Right cardiac atrium (tissue), 5 donors: ENCODE results near the gene CNPY3. TPM values are rescaled to one million over a fixed set of nuclear protein-coding genes. Genes with fewer than 3 reads are reported as not detected.

Experiments
- ATAC-seq, 2 donors: fragments of 200-7000 bp; cut with Tn5 transposase; one replicate each; pipeline versions ENCODE4 v1.8.0 to v1.9.1; 2020; ENCODE audit warnings: moderate library complexity in 2 of 2, mild to moderate bottlenecking in 1 of 2
- DNase-seq, 3 donors: peaks; one replicate each; pipeline ENCODE4 v3.0.0-alpha.2; 2020
- H3K27ac ChIP-seq: one replicate; pipeline ENCODE4 v1.5.1; 2013; ENCODE audit warnings: mild to moderate bottlenecking, low read length, control low read depth, moderate library complexity
- H3K27me3 ChIP-seq: one replicate; pipeline ENCODE4 v1.6.1; 2013; ENCODE audit not compliant: control insufficient read depth, insufficient read depth
- H3K4me1 ChIP-seq: one replicate; pipeline ENCODE4 v1.6.1; 2013; ENCODE audit warnings: low read length; ENCODE audit not compliant: control insufficient read depth, insufficient read depth
- H3K4me3 ChIP-seq: one replicate; pipeline ENCODE4 v1.5.1; 2013; ENCODE audit warnings: low read length, control low read depth
- H3K9me3 ChIP-seq: one replicate; pipeline ENCODE4 v1.6.1; 2013; ENCODE audit warnings: low read length; ENCODE audit not compliant: control insufficient read depth
- WGBS: extraction: QIAGEN DNeasy Blood & Tissue Kit; methylation state at CpG from one replicate; pipeline ENCODE4 v1.1.7; 2013; 5-methylcytosine and 5-hydroxymethylcytosine counted together
- intact Hi-C, 4 donors: fragments of 100-400 bp; cut with DNase I; formaldehyde crosslinking; loops; one replicate each; pipeline versions ENCODE4 v1.11.0 to v1.14.0; 2022 to 2023
- polyA plus RNA-seq: library from polyadenylated mRNA; stranded (reverse); fragments of 200-250 nt; gene quantifications from one replicate; pipeline ENCODE4 v1.2.3, GENCODE V29; 2013
- total RNA-seq, 4 donors: library from RNA; stranded (reverse); fragmentation: NEBNext Ultra II Directional; extraction: Animal tissue kit (Norgen Biotek cat#: 25700); gene quantifications; one replicate each; pipeline ENCODE4 v1.2.1, GENCODE V29; 2021
- donor health status: healthy with polysubstance abuse.
- donor health status: DM: no; HTN: yes; CAD: no.
- donor health status: DM: no; HTN: no; CAD: no.
- donor health status: DM: no; HTN: yes; CAD: no; lungs with severe emphysema.
- donor health status: DM: yes; HTN: yes; CAD: no.

Gene CNPY3
- total and polyA plus RNA-seq, 5 donors, result 19.2 to 32.4 (median 27.0) TPM

DNA sequence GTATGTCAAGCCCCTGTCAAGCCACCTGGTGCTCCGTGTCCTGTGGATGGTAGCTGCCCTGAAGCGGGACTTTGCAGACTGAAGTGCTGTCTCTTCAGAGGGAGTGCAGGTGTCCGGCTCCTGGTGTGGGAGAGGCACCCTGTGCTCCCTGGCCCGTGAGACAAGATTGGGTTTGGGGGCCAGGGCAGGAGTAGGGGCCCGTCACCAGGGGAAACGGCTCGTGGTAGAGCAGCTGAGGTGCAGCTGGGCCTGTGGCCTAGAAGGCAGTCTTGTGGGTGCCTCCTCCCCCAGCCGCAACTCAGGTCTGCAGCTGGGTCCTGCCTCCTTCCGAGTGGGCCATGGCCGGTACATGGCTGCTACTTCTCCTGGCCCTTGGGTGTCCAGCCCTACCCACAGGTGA, 13.5 kb upstream of the CNPY3 start, which contains the start of gene PTCRA:
TSS of gene PTCRA (plus strand) at position 322 of the 400 bp plus-strand sequence. CDS start at position 339, 17 bp downstream.
- no peak within 1 kb of the TSS for H3K4me3 ChIP-seq
- intact Hi-C loops, result no loop called here
- WGBS, result 81% methylated on average over 10 of the region's 10 CpGs
- no peak within 1 kb of the TSS for H3K27ac ChIP-seq
- H3K4me1 ChIP-seq, result no peaks in the 10 kb centered on the region
- ATAC-seq (peak in 1 of 2 donors; percentile 26), DNase-seq (no peak)
- no peaks in the 10 kb centered on the region for H3K27me3 ChIP-seq
- no peaks in the 10 kb centered on the region for H3K9me3 ChIP-seq

DNA sequence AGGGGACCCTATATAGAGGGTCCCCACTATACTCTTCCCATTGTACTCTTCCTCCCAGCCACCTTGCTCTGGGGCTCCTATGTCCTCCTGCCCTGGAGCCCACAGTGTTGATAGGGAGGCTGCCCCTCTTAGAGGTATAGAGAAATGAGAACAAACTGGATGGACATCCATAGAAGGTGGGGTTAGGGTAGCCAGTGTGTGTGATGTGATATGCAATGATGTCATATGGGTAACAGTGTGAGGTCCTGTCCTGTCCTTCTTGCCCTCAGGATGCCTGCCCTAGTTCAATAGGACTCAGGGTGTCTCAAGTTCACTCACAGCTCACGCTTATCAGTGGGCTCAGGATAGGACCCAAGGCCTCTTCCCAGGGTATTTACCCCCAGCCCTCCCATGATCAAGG, 13.0 kb upstream of the CNPY3 start:
- no peak overlapping the region for H3K27ac ChIP-seq
- 81% methylated on average over 1 of the region's 1 CpG for WGBS
- no peaks in the 10 kb centered on the region for H3K4me1 ChIP-seq
- intact Hi-C loops, result no loop called here
- no peaks in the 10 kb centered on the region for H3K9me3 ChIP-seq
- no peaks in the 10 kb centered on the region for H3K27me3 ChIP-seq
- no peak overlapping the region for H3K4me3 ChIP-seq
- ATAC-seq, result no peak
- DNase-seq, result no peak

DNA sequence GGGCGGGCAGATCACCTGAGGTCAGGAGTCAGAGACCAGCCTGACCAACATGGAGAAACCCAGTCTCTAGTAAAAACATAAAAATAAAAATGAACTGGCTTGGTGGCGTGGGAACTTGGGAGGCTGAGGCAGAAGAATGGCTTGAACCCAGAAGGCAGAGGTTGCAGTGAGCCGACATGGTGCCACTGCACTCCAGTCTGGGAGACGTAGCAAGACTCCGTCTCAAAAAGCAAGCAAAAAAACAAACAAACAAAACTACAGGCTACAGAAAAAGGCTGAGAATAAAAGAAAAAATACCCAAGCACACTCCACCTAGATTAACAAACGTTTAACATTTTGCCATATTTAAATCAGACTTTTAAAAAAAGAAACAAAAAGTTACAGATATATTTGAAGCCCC, 7.5 kb upstream of the CNPY3 start:
- H3K4me1 ChIP-seq, result no peaks in the 10 kb centered on the region
- no peak for DNase-seq
- intact Hi-C loops, result no loop called here
- H3K9me3 ChIP-seq, result no peaks in the 10 kb centered on the region
- no peak overlapping the region for H3K4me3 ChIP-seq
- no peak overlapping the region for H3K27ac ChIP-seq
- no peaks in the 10 kb centered on the region for H3K27me3 ChIP-seq
- WGBS, result 76% methylated on average over 6 of the region's 6 CpGs
- ATAC-seq, result no peak

DNA sequence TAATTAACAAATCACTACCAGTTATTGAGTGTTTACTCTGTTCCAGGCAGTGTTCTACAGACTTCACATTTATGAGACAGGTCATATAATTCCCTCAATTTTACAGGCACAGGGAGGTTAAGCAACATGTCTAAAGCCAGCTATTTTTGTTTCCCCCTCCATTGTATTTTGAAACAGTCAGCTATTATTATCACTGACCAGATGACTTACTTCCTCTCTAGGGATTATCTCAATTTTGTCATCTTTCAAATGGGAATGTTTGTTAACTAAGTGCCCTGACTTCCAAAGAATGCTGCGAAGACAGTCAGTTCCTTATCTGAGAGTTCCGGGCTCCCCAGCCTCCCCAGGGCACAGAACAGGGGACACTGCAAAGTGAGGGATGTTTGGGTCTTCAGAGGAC, 5.6 kb upstream of the CNPY3 start:
- H3K9me3 ChIP-seq, result no peaks in the 10 kb centered on the region
- no peak for ATAC-seq
- no peaks in the 10 kb centered on the region for H3K4me1 ChIP-seq
- intact Hi-C loops, result no loop called here
- no peak for DNase-seq
- no peak overlapping the region for H3K4me3 ChIP-seq
- H3K27me3 ChIP-seq, result no peaks in the 10 kb centered on the region
- 35% methylated on average over 2 of the region's 2 CpGs for WGBS
- H3K27ac ChIP-seq, result no peak overlapping the region

DNA sequence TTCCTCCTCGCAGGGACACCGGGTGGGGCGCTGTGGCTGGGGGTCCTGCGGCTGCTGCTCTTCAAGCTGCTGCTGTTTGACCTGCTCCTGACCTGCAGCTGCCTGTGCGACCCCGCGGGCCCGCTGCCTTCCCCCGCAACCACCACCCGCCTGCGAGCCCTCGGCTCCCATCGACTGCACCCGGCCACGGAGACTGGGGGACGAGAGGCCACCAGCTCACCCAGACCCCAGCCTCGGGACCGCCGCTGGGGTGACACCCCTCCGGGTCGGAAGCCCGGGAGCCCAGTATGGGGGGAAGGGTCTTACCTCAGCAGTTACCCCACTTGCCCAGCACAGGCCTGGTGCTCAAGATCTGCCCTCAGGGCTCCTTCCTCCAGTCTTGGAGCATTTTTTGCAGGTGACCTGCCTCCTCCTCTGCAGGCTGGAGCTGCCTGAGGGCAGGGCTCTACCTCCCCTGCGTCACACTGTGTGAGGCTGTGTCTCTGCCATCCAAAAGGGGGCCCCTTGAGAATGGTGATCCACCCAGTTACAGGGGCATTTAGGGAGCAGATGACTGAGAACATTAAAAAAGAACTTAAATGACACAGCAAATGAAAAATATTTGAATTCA, 3.9 kb upstream of the CNPY3 start:
- Histone ChIP-seq H3K27ac (no peak overlapping the region), H3K4me1 (no peaks in the 10 kb centered on the region), H3K27me3 (no peaks in the 10 kb centered on the region), H3K4me3 (no peak overlapping the region), H3K9me3 (no peaks in the 10 kb centered on the region)
- DNase-seq (peak in 1 of 3 donors; percentile 26), ATAC-seq (no peak)
- intact Hi-C loops, result no loop called here
- 49% methylated on average over 23 of the region's 23 CpGs for WGBS

DNA sequence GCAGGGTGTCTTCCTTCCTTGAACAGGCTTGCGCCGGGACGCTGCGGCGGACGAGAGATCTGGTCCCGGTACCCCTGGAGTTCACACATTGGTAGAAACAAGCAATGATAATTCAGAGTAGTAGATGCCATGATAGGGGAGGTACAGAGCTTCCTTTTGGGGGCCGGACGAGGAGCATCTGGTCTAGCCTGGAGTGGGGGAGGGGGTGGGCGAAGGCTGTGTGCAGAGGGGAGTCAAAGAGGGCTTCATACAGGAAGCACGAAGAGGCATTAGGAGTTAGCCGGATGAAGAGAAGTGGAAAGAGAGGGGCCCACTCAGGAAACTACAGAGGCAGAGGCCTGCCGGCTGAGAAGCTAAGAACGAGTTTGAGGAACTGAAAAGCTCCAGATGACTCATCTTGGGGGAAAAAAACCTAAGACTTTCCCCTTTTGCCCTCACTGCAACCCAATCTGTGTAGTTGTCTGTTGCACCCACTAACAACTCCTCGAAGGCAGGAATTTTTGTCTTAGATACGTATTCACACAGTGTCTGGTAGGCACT, 611 bp downstream of the CNPY3 start:
- DNase-seq (peak in 1 of 3 donors; percentile 25), ATAC-seq (peak; percentile 2 to 15)
- Histone ChIP-seq H3K4me3 (peak overlapping the region; percentile 38), H3K27ac (peak overlapping the region; percentile 81), H3K9me3 (no peaks in the 10 kb centered on the region), H3K27me3 (no peaks in the 10 kb centered on the region), H3K4me1 (no peaks in the 10 kb centered on the region)
- 2% methylated on average over 16 of the region's 16 CpGs for WGBS
- intact Hi-C loops, result no loop called here

DNA sequence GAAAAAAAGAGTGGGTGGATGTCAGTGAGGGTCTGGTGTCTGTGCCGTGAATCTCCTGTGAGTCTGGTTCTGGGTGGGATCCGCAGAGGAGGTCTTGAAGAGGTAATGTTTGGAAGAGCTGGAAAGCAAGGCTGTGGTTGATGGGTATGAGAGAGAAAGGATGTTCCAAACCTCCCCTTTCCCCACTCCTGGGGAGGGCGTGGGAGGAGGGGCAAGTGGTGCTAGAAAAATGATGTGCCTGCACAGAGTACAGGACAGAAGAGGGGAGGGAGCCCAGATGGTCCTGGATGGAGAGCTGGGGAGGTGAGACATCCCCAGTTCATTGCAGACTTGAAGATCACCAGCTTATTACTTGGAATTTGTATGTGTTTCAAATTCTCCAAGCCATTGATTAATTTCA, 3.1 kb downstream of the CNPY3 start:
- Histone ChIP-seq H3K9me3 (no peaks in the 10 kb centered on the region), H3K27me3 (no peaks in the 10 kb centered on the region), H3K27ac (no peak overlapping the region), H3K4me1 (no peaks in the 10 kb centered on the region), H3K4me3 (no peak overlapping the region)
- DNase-seq, result no peak
- intact Hi-C loops, result no loop called here
- ATAC-seq, result no peak
- 90% methylated on average over 3 of the region's 3 CpGs for WGBS

DNA sequence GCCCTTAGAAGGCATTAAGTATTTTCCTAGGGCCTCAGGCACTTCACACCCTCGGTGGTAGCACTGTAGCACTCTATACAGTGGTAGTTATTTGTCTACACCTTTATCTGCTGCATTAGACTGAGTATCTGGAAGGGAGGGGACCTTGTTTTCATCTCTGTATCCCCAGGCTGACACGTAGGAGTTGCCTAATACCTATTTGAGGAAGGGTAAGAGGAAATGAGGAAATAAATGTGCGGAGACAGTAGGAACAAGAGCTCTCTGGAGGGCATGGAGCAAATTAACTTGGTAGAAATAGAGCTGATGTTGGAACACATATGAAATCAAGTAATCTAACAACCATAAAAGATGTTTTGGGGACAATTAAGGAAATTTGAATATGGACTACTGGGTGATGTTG, 3.9 kb downstream of the CNPY3 start:
- Histone ChIP-seq H3K4me1 (no peaks in the 10 kb centered on the region), H3K4me3 (no peak overlapping the region), H3K27me3 (no peaks in the 10 kb centered on the region), H3K9me3 (no peaks in the 10 kb centered on the region), H3K27ac (no peak overlapping the region)
- intact Hi-C loops, result no loop called here
- 45% methylated on average over 3 of the region's 3 CpGs for WGBS
- ATAC-seq, result no peak
- no peak for DNase-seq

DNA sequence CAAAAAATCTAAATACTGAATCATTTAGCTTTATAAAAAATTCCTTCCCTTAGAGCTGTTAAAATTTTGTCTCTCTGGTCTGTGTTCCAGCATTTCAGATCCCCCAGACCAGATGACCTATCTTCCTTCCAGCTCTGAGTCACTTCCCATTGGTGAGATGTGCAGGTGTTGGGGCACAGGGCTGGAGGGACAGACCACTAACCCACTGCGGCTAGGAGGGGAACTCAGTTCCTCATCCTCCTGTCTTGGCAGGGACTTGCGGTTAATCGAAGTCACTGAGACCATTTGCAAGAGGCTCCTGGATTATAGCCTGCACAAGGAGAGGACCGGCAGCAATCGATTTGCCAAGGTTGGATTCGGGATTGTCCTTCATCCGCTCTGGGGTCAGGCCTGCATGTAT, 6.0 kb downstream of the CNPY3 start:
- intact Hi-C loops, result no loop called here
- H3K27ac ChIP-seq, result no peak overlapping the region
- DNase-seq (no peak), ATAC-seq (no peak)
- WGBS, result 83% methylated on average over 7 of the region's 7 CpGs
- H3K4me3 ChIP-seq, result no peak overlapping the region
- H3K27me3 ChIP-seq, result no peaks in the 10 kb centered on the region
- H3K4me1 ChIP-seq, result no peaks in the 10 kb centered on the region
- H3K9me3 ChIP-seq, result no peaks in the 10 kb centered on the region

DNA sequence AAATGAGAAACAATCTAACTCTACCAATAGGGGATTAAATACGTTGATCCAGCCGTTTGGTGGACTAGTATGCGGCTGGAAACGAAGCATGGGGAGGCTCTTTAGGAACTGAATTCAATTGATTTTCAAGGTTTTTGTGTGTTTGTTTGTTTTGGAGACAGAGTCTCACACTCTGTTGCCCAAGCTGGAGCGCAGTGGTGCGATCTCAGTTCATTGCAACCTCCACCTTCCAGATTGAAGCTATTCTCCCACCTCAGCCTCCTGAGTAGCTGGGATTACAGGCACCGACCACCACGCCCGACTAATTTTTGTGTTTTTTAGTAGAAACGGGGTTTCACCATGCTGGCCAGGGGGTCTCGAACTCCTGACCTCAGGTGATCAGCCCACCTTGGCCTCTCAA, 7.1 kb downstream of the CNPY3 start:
- intact Hi-C loops, result no loop called here
- ATAC-seq, result no peak
- Histone ChIP-seq H3K27ac (no peak overlapping the region), H3K4me3 (no peak overlapping the region), H3K9me3 (no peaks in the 10 kb centered on the region), H3K27me3 (no peaks in the 10 kb centered on the region), H3K4me1 (no peaks in the 10 kb centered on the region)
- 96% methylated on average over 11 of the region's 11 CpGs for WGBS
- no peak for DNase-seq

DNA sequence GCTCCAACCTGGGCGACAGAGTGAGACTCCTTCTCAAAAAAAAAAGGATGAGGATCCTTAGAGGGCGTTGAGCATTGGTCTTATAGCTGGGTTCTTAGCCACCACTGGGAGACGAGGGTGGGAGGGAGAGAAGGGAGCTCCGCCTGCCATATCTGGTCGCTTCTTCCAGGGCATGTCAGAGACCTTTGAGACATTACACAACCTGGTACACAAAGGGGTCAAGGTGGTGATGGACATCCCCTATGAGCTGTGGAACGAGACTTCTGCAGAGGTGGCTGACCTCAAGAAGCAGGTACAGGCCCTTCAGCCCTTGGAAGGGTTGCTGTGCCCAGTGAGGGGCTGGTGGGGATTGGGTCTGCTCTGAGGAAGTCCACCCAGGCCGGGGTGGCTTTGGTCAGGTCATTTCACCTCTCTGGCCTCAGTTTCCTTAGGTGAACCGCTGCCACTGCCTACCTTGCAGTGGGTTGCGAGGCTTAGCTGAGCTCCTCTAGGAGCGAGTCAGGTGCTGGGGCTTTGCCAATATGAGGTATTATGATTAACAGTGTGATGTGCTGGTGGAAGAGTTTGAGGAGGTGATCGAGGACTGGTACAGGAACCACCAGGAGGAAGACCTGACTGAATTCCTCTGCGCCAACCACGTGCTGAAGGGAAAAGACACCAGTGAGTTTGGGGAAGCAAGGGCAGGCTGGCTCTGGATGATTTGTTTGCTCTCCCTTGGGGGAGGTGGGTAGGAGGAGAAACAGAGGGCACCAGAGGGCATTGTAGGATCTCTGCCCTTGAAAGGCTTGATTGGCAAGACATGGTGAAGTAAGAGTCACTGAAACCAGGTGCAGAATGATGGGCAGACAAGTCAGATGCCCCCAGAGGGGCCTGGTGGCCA, 8.5 kb downstream of the CNPY3 start:
- intact Hi-C loops, result no loop called here
- Histone ChIP-seq H3K27me3 (no peaks in the 10 kb centered on the region), H3K4me1 (no peaks in the 10 kb centered on the region), H3K4me3 (no peak overlapping the region), H3K27ac (no peak overlapping the region), H3K9me3 (no peaks in the 10 kb centered on the region)
- ATAC-seq (no peak), DNase-seq (peak in 1 of 3 donors; percentile 18)
- WGBS, result 93% methylated on average over 13 of the region's 13 CpGs
